Astrocyte (in vitro differentiated cells and primary cell): ENCODE results near the gene SMARCA2. TPM values are rescaled to one million over a fixed set of nuclear protein-coding genes. Genes with fewer than 3 reads are reported as not detected.

Experiments
- DNase-seq: peaks from one replicate; pipeline ENCODE4 v3.0.0-alpha.2; 2010; ENCODE audit warnings: low read depth
- FAIRE-seq: peaks from 2 replicates; lab custom pipeline; 2011; peaks lifted over from hg19 to GRCh38; lab: Jason Lieb, UNC
- H2AFZ ChIP-seq: 2 replicates; pipeline ENCODE4 v1.6.0; 2012; ENCODE audit warnings: low read depth, low read length, inconsistent platforms
- H3K27ac ChIP-seq: 2 replicates; pipeline ENCODE4 v1.5.1; 2011; ENCODE audit warnings: low read depth, low read length, inconsistent platforms
- H3K27me3 ChIP-seq: 2 replicates; pipeline ENCODE4 v1.6.0; 2011; ENCODE audit warnings: low read length, inconsistent platforms; ENCODE audit not compliant: insufficient read depth
- H3K36me3 ChIP-seq: 2 replicates; pipeline ENCODE4 v1.5.1; 2011; ENCODE audit warnings: low read length, inconsistent platforms; ENCODE audit not compliant: insufficient read depth
- H3K4me1 ChIP-seq: 2 replicates; pipeline ENCODE4 v1.5.1; 2011; ENCODE audit warnings: low read length, inconsistent platforms; ENCODE audit not compliant: insufficient read depth
- H3K4me2 ChIP-seq: 2 replicates; pipeline ENCODE4 v1.6.0; 2012; ENCODE audit warnings: low read length, inconsistent platforms
- H3K4me3 ChIP-seq: 2 replicates; pipeline ENCODE4 v1.5.1; 2011; ENCODE audit warnings: low read depth, mild to moderate bottlenecking, low read length, inconsistent platforms; ENCODE audit not compliant: insufficient read depth
- H3K79me2 ChIP-seq: 2 replicates; pipeline ENCODE4 v1.6.0; 2012; ENCODE audit warnings: mild to moderate bottlenecking, low read length, inconsistent platforms; ENCODE audit not compliant: insufficient read depth
- H3K9ac ChIP-seq: 2 replicates; pipeline ENCODE4 v1.6.0; 2012; ENCODE audit warnings: mild to moderate bottlenecking, low read length, inconsistent platforms
- H3K9me3 ChIP-seq: 2 replicates; pipeline ENCODE4 v1.5.1; 2012; ENCODE audit warnings: low read depth, mild to moderate bottlenecking, low read length, inconsistent platforms; ENCODE audit not compliant: insufficient read depth
- H4K20me1 ChIP-seq: 2 replicates; pipeline ENCODE4 v1.6.0; 2012; ENCODE audit warnings: low read length, inconsistent platforms; ENCODE audit not compliant: insufficient read depth
- H3K27ac Mint-ChIP-seq: one replicate; pipeline ENCODE4 v1.8.0; 2021; ENCODE audit warnings: mild to moderate bottlenecking, mixed read lengths; ENCODE audit not compliant: unreplicated experiment
- H3K27me3 Mint-ChIP-seq: one replicate; pipeline ENCODE4 v1.8.0; 2021; ENCODE audit warnings: low read depth, mixed read lengths; ENCODE audit not compliant: unreplicated experiment
- H3K36me3 Mint-ChIP-seq: one replicate; pipeline ENCODE4 v1.8.0; 2021; ENCODE audit warnings: low read depth, mixed read lengths; ENCODE audit not compliant: unreplicated experiment
- H3K4me1 Mint-ChIP-seq: one replicate; pipeline ENCODE4 v1.8.0; 2021; ENCODE audit warnings: low read depth, mixed read lengths; ENCODE audit not compliant: unreplicated experiment
- H3K4me3 Mint-ChIP-seq: one replicate; pipeline ENCODE4 v1.8.0; 2021; ENCODE audit warnings: mild to moderate bottlenecking, moderate library complexity, mixed read lengths; ENCODE audit not compliant: unreplicated experiment
- H3K9me3 Mint-ChIP-seq: one replicate; pipeline ENCODE4 v1.8.0; 2021; ENCODE audit warnings: mild to moderate bottlenecking, mixed read lengths; ENCODE audit not compliant: unreplicated experiment
- CTCF ChIP-seq: IDR thresholded peaks from 2 replicates; pipeline ENCODE4 v1.5.1; 2011; ENCODE audit warnings: low read depth, mild to moderate bottlenecking, inconsistent platforms, low read length, moderate library complexity; ENCODE audit not compliant: insufficient read depth
- EZH2 ChIP-seq: IDR thresholded peaks from 2 replicates; pipeline ENCODE4 v1.6.1; 2012; ENCODE audit warnings: mild to moderate bottlenecking, low read length, inconsistent platforms; ENCODE audit not compliant: insufficient read depth
- total RNA-seq: library from RNA; stranded (reverse); gene quantifications from 2 replicates; pipeline ENCODE4 v1.2.1, GENCODE V29; 2021

The SMARCA2 gene
- total RNA-seq, 1 donor from 2014 or later = 54.2 TPM

- Histone ChIP-seq H2AFZ (no peak overlapping the region), H3K9ac (no peak overlapping the region), H3K36me3 (peaks cover 5% of the 10 kb centered on the region), H3K27me3 (no peaks in the 10 kb centered on the region), H3K4me2 (peak overlapping the region; percentile 35), H4K20me1 (peaks cover 22% of the 10 kb centered on the region), H3K27ac (no peak overlapping the region), H3K4me3 (no peak overlapping the region), H3K79me2 (no peaks in the 10 kb centered on the region), H3K4me1 (peaks cover 9% of the 10 kb centered on the region), H3K9me3 (no peaks in the 10 kb centered on the region)
- Mint-ChIP-seq H3K27me3 (no peaks in the 10 kb centered on the region), H3K4me1 (peaks cover 13% of the 10 kb centered on the region), H3K9me3 (no peaks in the 10 kb centered on the region), H3K36me3 (peaks cover 21% of the 10 kb centered on the region), H3K4me3 (no peak overlapping the region), H3K27ac (no peak overlapping the region)
- FAIRE-seq (no peak), DNase-seq (peak; percentile 27)
- TF ChIP-seq CTCF (no peak), EZH2 (no peak)
Measured at GRCh38 chr9:2126331-2126803, 111.2 kb downstream of the SMARCA2 start.

- Histone ChIP-seq H3K9ac (no peak overlapping the region), H3K27ac (no peak overlapping the region), H3K27me3 (no peaks in the 10 kb centered on the region), H4K20me1 (peaks cover 22% of the 10 kb centered on the region), H3K9me3 (no peaks in the 10 kb centered on the region), H3K4me3 (no peak overlapping the region), H3K4me1 (peaks cover 4% of the 10 kb centered on the region), H3K79me2 (no peaks in the 10 kb centered on the region), H3K4me2 (no peak overlapping the region), H2AFZ (no peak overlapping the region), H3K36me3 (peaks cover 5% of the 10 kb centered on the region)
- DNase-seq (peak; percentile 73), FAIRE-seq (no peak)
- H3K9me3 Mint-ChIP-seq = no peaks in the 10 kb centered on the region
- peaks cover 16% of the 10 kb centered on the region for H3K4me1 Mint-ChIP-seq
- no peak overlapping the region for H3K4me3 Mint-ChIP-seq
- H3K27ac Mint-ChIP-seq = no peak overlapping the region
- peaks cover 21% of the 10 kb centered on the region for H3K36me3 Mint-ChIP-seq
- H3K27me3 Mint-ChIP-seq = no peaks in the 10 kb centered on the region
- TF ChIP-seq EZH2 (no peak), CTCF (no peak)
Measured at GRCh38 chr9:2127486-2127885, 112.3 kb downstream of the SMARCA2 start.

GRCh38 chr9:2128141-2128540 is 113.0 kb downstream of the SMARCA2 start:
- H3K27me3 Mint-ChIP-seq = no peaks in the 10 kb centered on the region
- no peaks in the 10 kb centered on the region for H3K79me2 ChIP-seq
- peaks cover 21% of the 10 kb centered on the region for H3K36me3 Mint-ChIP-seq
- H3K4me1 ChIP-seq = peaks cover 4% of the 10 kb centered on the region
- no peak overlapping the region for H3K4me3 Mint-ChIP-seq
- H3K9me3 ChIP-seq = no peaks in the 10 kb centered on the region
- FAIRE-seq (no peak), DNase-seq (no peak)
- H2AFZ ChIP-seq = no peak overlapping the region
- TF ChIP-seq EZH2 = no peak
- TF ChIP-seq CTCF = no peak
- H3K9ac ChIP-seq = no peak overlapping the region
- H3K27me3 ChIP-seq = no peaks in the 10 kb centered on the region
- H4K20me1 ChIP-seq = peaks cover 22% of the 10 kb centered on the region
- no peak overlapping the region for H3K4me2 ChIP-seq
- H3K9me3 Mint-ChIP-seq = no peaks in the 10 kb centered on the region
- H3K27ac Mint-ChIP-seq = no peak overlapping the region
- H3K36me3 ChIP-seq = peaks cover 5% of the 10 kb centered on the region
- H3K4me1 Mint-ChIP-seq = peaks cover 16% of the 10 kb centered on the region
- no peak overlapping the region for H3K4me3 ChIP-seq
- H3K27ac ChIP-seq = no peak overlapping the region
